Pancreas (tissue), 10 donors: ENCODE results near the gene CTNNA2. TPM values are rescaled to one million over a fixed set of nuclear protein-coding genes. Genes with fewer than 3 reads are reported as not detected.

ENCODE experiments used
- ATAC-seq, 4 donors: fragments of 200-7000 bp; cut with Tn5 transposase; one replicate each; pipeline versions ENCODE4 v1.8.0 to v1.9.1; 2020; ENCODE audit warnings: mild to moderate bottlenecking in 4 of 4, moderate library complexity in 4 of 4
- DNase-seq, 6 donors: peaks; one replicate each; pipeline ENCODE4 v3.0.0-alpha.2; 2020
- FAIRE-seq: peaks from 2 replicates; lab custom pipeline; 2012; peaks lifted over from hg19 to GRCh38; lab: Jason Lieb, UNC
- H3K27ac ChIP-seq, 4 donors: fragments of 200-600 bp; sonication (generic); 1 replicate in 3 of 4; 2 replicates in 1 of 4; pipeline versions ENCODE4 v1.5.0 to v1.8.0; 2020
- H3K27me3 ChIP-seq, 4 donors: fragments of 200-600 bp; one replicate each; pipeline ENCODE4 v1.8.0; 2021
- H3K36me3 ChIP-seq, 3 donors: fragments of 200-600 bp; sonication (generic) in 1 of 3; one replicate each; pipeline versions ENCODE4 v1.5.0 to v1.8.0; 2020 to 2021
- H3K4me1 ChIP-seq, 3 donors: fragments of 200-600 bp; one replicate each; pipeline ENCODE4 v1.8.0; 2021
- H3K4me3 ChIP-seq, 4 donors: fragments of 200-600 bp; sonication (generic) in 2 of 4; one replicate each; pipeline versions ENCODE4 v1.5.0 to v1.8.0; 2020 to 2021
- H3K9me3 ChIP-seq, 4 donors: fragments of 200-600 bp; one replicate each; pipeline ENCODE4 v1.8.0; 2021
- WGBS, 2 donors: extraction: QIAGEN DNeasy Blood & Tissue Kit; methylation state at CpG; one replicate each; pipeline ENCODE4 v1.1.7; 2013; 5-methylcytosine and 5-hydroxymethylcytosine counted together
- intact Hi-C, 3 donors: fragments of 100-400 bp; cut with DNase I; formaldehyde crosslinking; loops; one replicate each; pipeline versions ENCODE4 v1.11.1 to v1.14.2; 2022
- polyA plus RNA-seq, 2 donors: library from polyadenylated mRNA; stranded (reverse); fragments of 200-250 nt; gene quantifications; one replicate each; pipeline ENCODE4 v1.2.3, GENCODE V29; 2013
- total RNA-seq, 6 donors: library from RNA; stranded (reverse); fragmentation: NEBNext Ultra II Directional in 4 of 6; extraction: Animal tissue kit (Norgen Biotek cat#: 25700) in 4 of 6; gene quantifications; one replicate each; pipeline versions ENCODE4 v1.2.1 to v1.2.4, GENCODE V29; 2021 to 2023
- TF ChIP-seq, protein P1 (sequence below), 4 donors: fragments of 200-600 bp; sonication (generic) in 3 of 4; IDR thresholded peaks; one replicate each; pipeline versions ENCODE4 v1.5.0 to v1.8.0; 2021; ENCODE audit warnings: antibody characterized with exemption in 4 of 4
- donor health status: healthy with polysubstance abuse.
- donor health status: DM: no; HTN: no; CAD: no; lungs with moderate emphysema.
- donor health status: DM: no; HTN: no; CAD: no.
- donor health status: control.
- donor health status: control.
- donor health status: Bipolar disorder and iron deficiency.
- donor health status: DM: yes; HTN: yes; CAD: no.
- donor health status: DM: no; HTN: no; CAD: no.
- donor health status: DM: no; HTN: no; CAD: no.
- donor health status: DM: yes; HTN: yes; CAD: no.

The CTNNA2 gene
- total and polyA plus RNA-seq, 8 donors = 0.25 to 12.1 (median 2.1) TPM

- TF ChIP-seq, protein P1, sequence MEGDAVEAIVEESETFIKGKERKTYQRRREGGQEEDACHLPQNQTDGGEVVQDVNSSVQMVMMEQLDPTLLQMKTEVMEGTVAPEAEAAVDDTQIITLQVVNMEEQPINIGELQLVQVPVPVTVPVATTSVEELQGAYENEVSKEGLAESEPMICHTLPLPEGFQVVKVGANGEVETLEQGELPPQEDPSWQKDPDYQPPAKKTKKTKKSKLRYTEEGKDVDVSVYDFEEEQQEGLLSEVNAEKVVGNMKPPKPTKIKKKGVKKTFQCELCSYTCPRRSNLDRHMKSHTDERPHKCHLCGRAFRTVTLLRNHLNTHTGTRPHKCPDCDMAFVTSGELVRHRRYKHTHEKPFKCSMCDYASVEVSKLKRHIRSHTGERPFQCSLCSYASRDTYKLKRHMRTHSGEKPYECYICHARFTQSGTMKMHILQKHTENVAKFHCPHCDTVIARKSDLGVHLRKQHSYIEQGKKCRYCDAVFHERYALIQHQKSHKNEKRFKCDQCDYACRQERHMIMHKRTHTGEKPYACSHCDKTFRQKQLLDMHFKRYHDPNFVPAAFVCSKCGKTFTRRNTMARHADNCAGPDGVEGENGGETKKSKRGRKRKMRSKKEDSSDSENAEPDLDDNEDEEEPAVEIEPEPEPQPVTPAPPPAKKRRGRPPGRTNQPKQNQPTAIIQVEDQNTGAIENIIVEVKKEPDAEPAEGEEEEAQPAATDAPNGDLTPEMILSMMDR (IDR thresholded peaks at IDR 0.05) = no peak
- no peak overlapping the region for H3K4me3 ChIP-seq
- H3K27ac ChIP-seq = no peak overlapping the region
- no peaks in the 10 kb centered on the region for H3K4me1 ChIP-seq
- H3K36me3 ChIP-seq = no peaks in the 10 kb centered on the region
- FAIRE-seq (no peak), DNase-seq (no peak), ATAC-seq (no peak)
- intact Hi-C loops = no loop called here
- no peaks in the 10 kb centered on the region for H3K27me3 ChIP-seq
- WGBS, 2 donors = 56 to 82% methylated on average over 3 of the region's 3 CpGs
- no peaks in the 10 kb centered on the region for H3K9me3 ChIP-seq
These were observed 838.4 kb downstream of the CTNNA2 start for GRCh38 chr2:80351231-80351630.

DNA sequence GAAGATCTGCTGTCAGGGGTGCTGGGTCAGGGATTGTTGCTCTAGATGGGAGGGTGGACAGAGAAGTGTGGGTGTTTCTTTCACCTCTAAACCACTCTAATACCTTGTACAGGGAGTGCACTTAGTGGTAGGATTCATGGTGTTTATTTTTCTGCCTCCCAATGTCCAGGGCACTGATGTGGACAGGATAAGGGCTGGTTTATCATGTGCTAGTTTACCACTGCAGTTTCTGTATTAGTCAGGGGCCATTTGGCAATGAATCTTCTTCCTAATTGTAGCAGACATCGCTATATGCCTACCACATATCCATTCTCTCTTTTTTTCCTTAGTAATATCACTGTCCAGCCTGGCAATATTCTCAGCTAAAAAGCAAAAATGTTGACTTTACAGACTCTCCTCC is 842.0 kb downstream of the CTNNA2 start:
- intact Hi-C loops = no loop called here
- H3K27ac ChIP-seq = no peak overlapping the region

DNA sequence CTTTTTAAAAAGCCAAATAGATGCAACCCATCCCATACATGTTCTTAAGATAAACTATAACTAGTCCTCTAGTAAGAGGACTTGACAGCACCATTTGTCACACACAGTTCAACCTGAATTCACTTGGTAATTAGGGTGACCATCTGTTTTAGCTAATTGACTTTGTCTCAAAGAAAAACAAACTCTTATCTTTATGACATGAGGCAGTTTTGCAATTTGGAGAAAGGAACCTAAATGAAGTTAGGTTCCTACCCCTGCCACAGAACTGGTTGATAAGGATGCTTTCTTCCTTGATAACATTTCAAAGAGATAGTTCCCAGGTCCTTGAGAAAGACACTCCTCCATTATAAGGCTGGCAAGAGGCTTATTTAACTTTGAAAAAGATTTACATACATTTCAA is 849.1 kb downstream of the CTNNA2 start:
- Histone ChIP-seq H3K27ac (no peak overlapping the region), H3K36me3 (no peaks in the 10 kb centered on the region), H3K4me1 (no peaks in the 10 kb centered on the region), H3K4me3 (no peak overlapping the region), H3K9me3 (no peaks in the 10 kb centered on the region), H3K27me3 (no peaks in the 10 kb centered on the region)
- ATAC-seq (no peak), DNase-seq (no peak), FAIRE-seq (no peak)
- intact Hi-C loops = no loop called here
- TF ChIP-seq, protein P1 (IDR thresholded peaks at IDR 0.05) = no peak

More for the DNA sequence above, 842.0 kb downstream of the CTNNA2 start:
- DNase-seq = no peak
- FAIRE-seq = no peak
- no peak for ATAC-seq
- H3K4me1 ChIP-seq = no peaks in the 10 kb centered on the region
- no peaks in the 10 kb centered on the region for H3K36me3 ChIP-seq
- H3K9me3 ChIP-seq = no peaks in the 10 kb centered on the region
- WGBS, 2 donors = 76 to 83% methylated on average over 1 of the region's 1 CpG
- no peaks in the 10 kb centered on the region for H3K27me3 ChIP-seq
- TF ChIP-seq, protein P1 (IDR thresholded peaks at IDR 0.05) = no peak
- H3K4me3 ChIP-seq = no peak overlapping the region

GRCh38 chr2:80363330-80363729 is 850.5 kb downstream of the CTNNA2 start:
- Histone ChIP-seq H3K36me3 (no peaks in the 10 kb centered on the region), H3K9me3 (no peaks in the 10 kb centered on the region), H3K4me3 (no peak overlapping the region), H3K27me3 (no peaks in the 10 kb centered on the region), H3K27ac (no peak overlapping the region), H3K4me1 (no peaks in the 10 kb centered on the region)
- ATAC-seq (no peak), FAIRE-seq (no peak), DNase-seq (no peak)
- TF ChIP-seq, protein P1 (IDR thresholded peaks at IDR 0.05) = no peak
- WGBS, 2 donors = 52 to 53% methylated on average over 5 of the region's 5 CpGs
- intact Hi-C loops = no loop called here

DNA sequence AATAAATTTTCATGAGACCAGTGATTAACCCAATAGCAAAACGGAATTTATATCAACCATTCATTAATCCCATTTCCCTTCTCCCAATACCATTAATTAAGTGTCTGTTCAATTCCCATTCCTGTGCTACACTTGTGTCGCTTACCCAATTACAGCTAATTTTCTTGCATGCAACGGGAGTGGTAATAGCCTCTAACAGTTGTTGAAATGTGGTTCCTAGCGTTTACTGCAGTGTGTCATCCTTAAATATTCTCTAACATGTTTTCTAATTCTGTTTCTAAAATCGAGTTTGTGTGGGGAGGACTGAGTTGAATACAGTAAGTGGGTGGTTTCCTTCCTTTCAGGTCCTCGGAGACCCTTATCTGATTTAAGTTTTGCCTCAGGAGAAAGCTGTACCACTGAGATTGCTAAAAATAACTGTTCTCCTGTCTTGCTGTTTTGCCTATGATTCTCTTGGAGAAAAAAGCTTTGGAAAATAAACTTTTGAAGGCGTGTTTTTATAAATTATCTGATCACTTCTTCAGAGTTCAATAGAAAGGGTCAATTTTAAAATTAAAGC is 851.0 kb downstream of the CTNNA2 start:
- TF ChIP-seq, protein P1 (IDR thresholded peaks at IDR 0.05) = no peak
- H3K36me3 ChIP-seq = no peaks in the 10 kb centered on the region
- FAIRE-seq (no peak), ATAC-seq (no peak), DNase-seq (no peak)
- no peaks in the 10 kb centered on the region for H3K4me1 ChIP-seq
- WGBS, 2 donors = 27 to 40% methylated on average over 7 of the region's 7 CpGs
- H3K27me3 ChIP-seq = no peaks in the 10 kb centered on the region
- no peaks in the 10 kb centered on the region for H3K9me3 ChIP-seq
- intact Hi-C loops = no loop called here
- no peak overlapping the region for H3K4me3 ChIP-seq
- H3K27ac ChIP-seq = no peak overlapping the region
